Vagina (tissue), 2 donors: ENCODE data around the gene RYR1. TPM values are rescaled to one million over a fixed set of nuclear protein-coding genes. Genes with fewer than 3 reads are reported as not detected.

Source experiments
- DNase-seq, 2 donors: peaks; one replicate each; pipeline ENCODE4 v3.0.0-alpha.2; 2017; ENCODE audit errors: extremely low spot score in 2 of 2
- H3K27ac ChIP-seq: fragments of 200-600 bp; sonication (generic); one replicate; pipeline ENCODE4 v1.5.1; 2019
- H3K27me3 ChIP-seq: fragments of 200-600 bp; sonication (generic); one replicate; pipeline ENCODE4 v1.5.1; 2019
- H3K36me3 ChIP-seq, 2 donors: fragments of 200-600 bp; sonication (generic); one replicate each; pipeline ENCODE4 v1.5.1; 2017 to 2019
- H3K4me1 ChIP-seq: fragments of 200-600 bp; sonication (generic); one replicate; pipeline ENCODE4 v1.5.1; 2019
- H3K4me3 ChIP-seq, 2 donors: fragments of 200-600 bp; sonication (generic); 1 replicate in 1 of 2; 2 replicates in 1 of 2; pipeline ENCODE4 v1.5.1; 2016 to 2019
- H3K9me3 ChIP-seq: fragments of 200-600 bp; sonication (generic); one replicate; pipeline ENCODE4 v1.5.1; 2019
- CTCF ChIP-seq, 3 experiments: fragments of 450-650 bp in 2 of 3; fragments of 200-600 bp in 1 of 3; sonication (generic) in 1 of 3; IDR thresholded peaks; one replicate each; pipeline ENCODE4 v1.5.1; 2017 to 2019; ENCODE audit warnings: antibody characterized with exemption in 3 of 3, mild to moderate bottlenecking in 2 of 3, moderate library complexity in 2 of 3
- POLR2A ChIP-seq, 2 donors: fragments of 450-650 bp; IDR thresholded peaks; one replicate each; pipeline ENCODE4 v1.6.1; 2017; ENCODE audit warnings: antibody characterized with exemption in 2 of 2, mild to moderate bottlenecking in 2 of 2, moderate library complexity in 2 of 2
- POLR2AphosphoS5 ChIP-seq, 2 donors: sonication (generic); formaldehyde crosslinking; IDR thresholded peaks; one replicate each; pipeline ENCODE4 v1.9.0; 2017; ENCODE audit warnings: antibody characterized with exemption in 2 of 2, mild to moderate bottlenecking in 2 of 2, low read depth in 1 of 2; ENCODE audit not compliant: insufficient read depth in 1 of 2
- intact Hi-C: fragments of 100-400 bp; cut with DNase I; formaldehyde crosslinking; loops from one replicate; pipeline ENCODE4 v1.15.1; 2023
- total RNA-seq: library from RNA; depleted of rRNA; stranded (reverse); fragments of >200 nt; gene quantifications from one replicate; pipeline ENCODE4 v1.2.3, GENCODE V29; 2016

The RYR1 gene
- total RNA-seq, 1 donor from 2014 or later = 1.5 TPM

GRCh38 chr19:38524994-38525634 lies 91.6 kb downstream of the RYR1 start:
- no peak for TF ChIP-seq POLR2A (IDR thresholded peaks at IDR 0.05)
- TF ChIP-seq POLR2AphosphoS5 (IDR thresholded peaks at IDR 0.05; ENCODE audit: insufficient read depth in 1 of 2, low read depth in 1 of 2) = no peak
- TF ChIP-seq CTCF (IDR thresholded peaks at IDR 0.05) = no peak
- DNase-seq = no peak
- intact Hi-C loops = no loop called here
- no peaks in the 10 kb centered on the region for H3K36me3 ChIP-seq
- H3K4me3 ChIP-seq = no peak overlapping the region
- H3K27me3 ChIP-seq = no peaks in the 10 kb centered on the region
- H3K4me1 ChIP-seq = no peaks in the 10 kb centered on the region
- H3K9me3 ChIP-seq = no peaks in the 10 kb centered on the region
- H3K27ac ChIP-seq = no peak overlapping the region

DNA sequence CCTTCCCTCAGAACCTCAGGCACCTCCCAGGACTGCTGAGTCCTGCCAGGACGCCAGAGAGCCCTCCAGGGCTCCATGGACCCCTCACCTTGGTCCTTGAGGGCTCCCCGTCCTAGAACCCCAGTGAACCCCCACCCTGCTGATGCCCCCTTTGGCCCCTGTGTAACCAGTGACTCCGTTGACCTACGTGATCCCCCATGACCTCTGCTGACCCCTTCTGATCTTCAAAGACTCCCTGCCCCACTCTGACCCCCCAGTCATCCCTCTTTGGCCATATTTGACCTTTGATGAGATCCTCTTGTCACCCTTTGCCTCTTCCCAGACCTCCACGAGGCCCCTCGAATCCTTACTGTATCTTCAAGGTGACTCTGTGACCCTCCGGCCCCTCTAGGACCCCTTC lies 92.9 kb downstream of the RYR1 start:
- no peaks in the 10 kb centered on the region for H3K4me1 ChIP-seq
- no peak overlapping the region for H3K27ac ChIP-seq
- no peak for DNase-seq
- H3K27me3 ChIP-seq = no peaks in the 10 kb centered on the region
- no peak overlapping the region for H3K4me3 ChIP-seq
- H3K9me3 ChIP-seq = no peaks in the 10 kb centered on the region
- intact Hi-C loops = no loop called here
- TF ChIP-seq CTCF (IDR thresholded peaks at IDR 0.05) (no peak), POLR2AphosphoS5 (IDR thresholded peaks at IDR 0.05; ENCODE audit: insufficient read depth in 1 of 2, low read depth in 1 of 2) (no peak), POLR2A (IDR thresholded peaks at IDR 0.05) (no peak)
- no peaks in the 10 kb centered on the region for H3K36me3 ChIP-seq

- intact Hi-C loops = no loop called here
- no peaks in the 10 kb centered on the region for H3K27me3 ChIP-seq
- no peaks in the 10 kb centered on the region for H3K9me3 ChIP-seq
Measured at GRCh38 chr19:38527466-38528136, 94.1 kb downstream of the RYR1 start.

DNA sequence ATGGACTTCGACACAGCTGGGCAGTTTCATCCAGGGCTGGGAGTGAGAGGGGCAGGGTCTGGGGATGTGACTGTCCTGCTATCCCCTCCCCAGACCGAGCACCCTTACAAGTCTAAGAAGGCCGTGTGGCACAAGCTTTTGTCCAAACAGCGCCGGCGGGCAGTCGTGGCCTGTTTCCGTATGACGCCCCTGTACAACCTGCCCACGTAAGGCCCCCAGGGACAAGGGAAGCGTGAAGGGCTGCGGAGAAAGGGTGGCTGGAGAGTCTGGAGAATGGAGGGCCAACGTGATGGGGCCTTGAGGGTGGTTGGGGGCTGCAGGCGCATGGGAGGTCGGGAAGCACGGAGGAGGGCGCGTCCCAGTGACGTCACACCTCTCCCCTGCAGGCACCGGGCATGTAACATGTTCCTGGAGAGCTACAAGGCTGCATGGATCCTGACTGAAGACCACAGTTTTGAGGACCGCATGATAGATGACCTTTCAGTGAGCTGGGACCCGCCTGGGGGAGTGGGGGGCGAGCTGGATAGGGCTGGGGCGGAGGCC lies 94.8 kb downstream of the RYR1 start:
- Histone ChIP-seq H3K27me3 (no peaks in the 10 kb centered on the region), H3K36me3 (no peaks in the 10 kb centered on the region), H3K9me3 (no peaks in the 10 kb centered on the region), H3K4me1 (no peaks in the 10 kb centered on the region), H3K4me3 (no peak overlapping the region), H3K27ac (no peak overlapping the region)
- intact Hi-C loops = no loop called here
- DNase-seq = no peak
- TF ChIP-seq CTCF (IDR thresholded peaks at IDR 0.05) = no peak
- TF ChIP-seq POLR2A (IDR thresholded peaks at IDR 0.05) = no peak
- TF ChIP-seq POLR2AphosphoS5 (IDR thresholded peaks at IDR 0.05; ENCODE audit: insufficient read depth in 1 of 2, low read depth in 1 of 2) = no peak

More at GRCh38 chr19:38527466-38528136, 94.1 kb downstream of the RYR1 start:
- Histone ChIP-seq H3K4me3 (no peak overlapping the region), H3K4me1 (no peaks in the 10 kb centered on the region), H3K27ac (no peak overlapping the region), H3K36me3 (no peaks in the 10 kb centered on the region)
- TF ChIP-seq POLR2A (IDR thresholded peaks at IDR 0.05) (no peak), CTCF (IDR thresholded peaks at IDR 0.05) (no peak), POLR2AphosphoS5 (IDR thresholded peaks at IDR 0.05; ENCODE audit: insufficient read depth in 1 of 2, low read depth in 1 of 2) (no peak)
- no peak for DNase-seq

- H3K27me3 ChIP-seq = no peaks in the 10 kb centered on the region
- TF ChIP-seq POLR2A (IDR thresholded peaks at IDR 0.05) (no peak), POLR2AphosphoS5 (IDR thresholded peaks at IDR 0.05; ENCODE audit: insufficient read depth in 1 of 2, low read depth in 1 of 2) (no peak), CTCF (IDR thresholded peaks at IDR 0.05) (no peak)
- no peak overlapping the region for H3K27ac ChIP-seq
- intact Hi-C loops = no loop called here
- DNase-seq = no peak
- H3K36me3 ChIP-seq = no peaks in the 10 kb centered on the region
- H3K4me3 ChIP-seq = no peak overlapping the region
- H3K4me1 ChIP-seq = no peaks in the 10 kb centered on the region
- no peaks in the 10 kb centered on the region for H3K9me3 ChIP-seq
Measured at GRCh38 chr19:38528931-38529330, 95.4 kb downstream of the RYR1 start.
